ENCODE measurements around the gene OAF.

OAF gene

DNA sequence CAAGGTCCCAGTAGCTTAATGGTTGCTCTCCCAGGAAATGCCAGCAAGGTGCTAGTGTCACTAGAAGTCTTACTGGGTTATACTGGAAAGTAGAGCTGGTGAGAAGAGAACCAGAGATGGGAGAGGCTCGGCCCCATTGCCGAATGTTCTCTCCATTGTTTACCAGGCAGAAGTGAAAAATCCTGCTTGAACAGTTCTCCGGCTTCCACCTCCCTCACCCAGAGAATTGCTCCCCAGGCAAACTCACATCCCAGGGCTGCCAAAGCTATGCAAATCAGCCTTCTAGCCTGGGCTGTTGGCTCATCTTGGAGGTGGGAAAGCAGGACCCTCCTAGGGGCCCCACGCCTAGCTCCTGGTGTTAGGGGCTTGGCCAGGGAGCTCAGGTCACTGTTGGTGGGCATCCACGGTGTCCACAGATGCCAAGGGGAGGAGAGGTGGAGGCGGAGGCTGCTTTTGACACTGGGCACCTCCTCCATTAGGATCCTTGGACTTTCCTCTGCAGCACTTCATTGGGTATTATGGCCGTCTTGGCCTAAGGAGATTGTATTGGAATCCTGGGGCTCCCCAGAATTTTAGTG lies 49.2 kb downstream of the OAF start:
- peak; percentile 34 for DNase-seq (ENCODE audit: low read depth)

DNA sequence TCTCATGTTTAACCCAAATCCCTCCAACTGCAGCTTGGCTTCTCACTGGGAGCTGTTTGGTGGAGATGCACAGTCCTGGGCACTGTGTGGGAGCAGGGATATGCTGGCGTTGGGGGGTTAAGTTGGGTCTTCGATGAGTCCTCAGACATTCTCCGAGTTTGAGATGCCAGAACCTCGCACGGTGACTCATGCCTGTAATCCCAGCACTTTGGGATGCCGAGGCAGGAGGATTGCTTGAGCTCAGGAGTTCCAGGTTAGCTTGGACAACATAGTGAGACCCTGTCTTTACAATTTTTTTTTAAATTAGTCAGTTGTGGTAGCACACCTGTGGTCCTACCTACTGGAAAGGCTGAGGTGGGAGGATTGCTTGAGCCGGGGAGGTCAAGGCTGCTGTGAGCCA lies 49.8 kb downstream of the OAF start:
- no peak for DNase-seq (ENCODE audit: low read depth)
- TF ChIP-seq, protein P1, sequence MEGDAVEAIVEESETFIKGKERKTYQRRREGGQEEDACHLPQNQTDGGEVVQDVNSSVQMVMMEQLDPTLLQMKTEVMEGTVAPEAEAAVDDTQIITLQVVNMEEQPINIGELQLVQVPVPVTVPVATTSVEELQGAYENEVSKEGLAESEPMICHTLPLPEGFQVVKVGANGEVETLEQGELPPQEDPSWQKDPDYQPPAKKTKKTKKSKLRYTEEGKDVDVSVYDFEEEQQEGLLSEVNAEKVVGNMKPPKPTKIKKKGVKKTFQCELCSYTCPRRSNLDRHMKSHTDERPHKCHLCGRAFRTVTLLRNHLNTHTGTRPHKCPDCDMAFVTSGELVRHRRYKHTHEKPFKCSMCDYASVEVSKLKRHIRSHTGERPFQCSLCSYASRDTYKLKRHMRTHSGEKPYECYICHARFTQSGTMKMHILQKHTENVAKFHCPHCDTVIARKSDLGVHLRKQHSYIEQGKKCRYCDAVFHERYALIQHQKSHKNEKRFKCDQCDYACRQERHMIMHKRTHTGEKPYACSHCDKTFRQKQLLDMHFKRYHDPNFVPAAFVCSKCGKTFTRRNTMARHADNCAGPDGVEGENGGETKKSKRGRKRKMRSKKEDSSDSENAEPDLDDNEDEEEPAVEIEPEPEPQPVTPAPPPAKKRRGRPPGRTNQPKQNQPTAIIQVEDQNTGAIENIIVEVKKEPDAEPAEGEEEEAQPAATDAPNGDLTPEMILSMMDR (IDR thresholded peaks at IDR 0.05; ENCODE audit: insufficient read depth, low read depth, low read length, missing control alignments), result no peak
- no peak overlapping the region for H3K4me3 ChIP-seq (ENCODE audit: low read length)

More for the DNA sequence above, 49.2 kb downstream of the OAF start:
- H3K4me3 ChIP-seq (ENCODE audit: low read length), result no peak overlapping the region
- TF ChIP-seq, protein P1 (IDR thresholded peaks at IDR 0.05; ENCODE audit: insufficient read depth, low read depth, low read length, missing control alignments), result no peak

DNA sequence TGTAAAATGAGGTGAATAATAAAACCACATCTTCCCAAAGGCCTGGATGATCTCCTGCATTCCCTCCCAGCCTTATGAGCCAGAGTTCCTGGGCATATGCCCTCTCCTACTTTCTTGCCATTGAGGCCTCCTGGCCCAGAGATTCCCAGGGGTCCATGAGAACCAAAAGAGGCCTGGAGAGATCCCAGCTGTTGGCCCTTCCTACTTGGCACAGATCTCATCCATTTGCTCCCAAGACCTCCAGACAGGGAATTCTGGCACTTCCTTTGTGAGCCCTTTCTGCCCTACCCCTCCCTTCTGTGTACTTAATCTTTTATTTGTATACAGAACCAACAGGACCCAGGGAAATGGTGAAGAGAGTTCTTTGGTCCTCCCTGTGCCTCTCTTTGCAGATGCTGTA lies 50.5 kb downstream of the OAF start:
- DNase-seq (ENCODE audit: low read depth), result no peak
- TF ChIP-seq, protein P1 (IDR thresholded peaks at IDR 0.05; ENCODE audit: insufficient read depth, low read depth, low read length, missing control alignments), result no peak

DNA sequence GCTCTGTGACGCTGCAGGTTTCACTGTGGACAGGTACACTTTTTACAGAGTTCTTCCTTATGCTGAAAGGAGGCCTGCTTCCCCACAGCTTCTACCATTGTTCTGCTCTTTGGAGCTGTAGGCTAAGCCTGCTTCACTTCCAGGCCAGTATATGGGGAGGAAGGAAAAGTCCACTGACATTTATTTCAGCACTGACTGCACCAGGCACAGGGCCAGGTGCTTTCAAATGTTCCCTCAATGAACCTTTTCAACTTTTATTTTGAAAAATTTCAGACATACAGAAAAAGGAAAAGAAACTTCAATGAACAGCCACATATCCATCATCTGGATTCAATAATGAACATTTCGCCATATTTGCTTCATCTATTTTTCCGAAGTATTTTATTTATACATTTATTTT lies 51.1 kb downstream of the OAF start:
- TF ChIP-seq, protein P1 (IDR thresholded peaks at IDR 0.05; ENCODE audit: insufficient read depth, low read depth, low read length, missing control alignments), result no peak
- DNase-seq (ENCODE audit: low read depth), result no peak
- H3K4me3 ChIP-seq (ENCODE audit: low read length), result no peak overlapping the region

More for the DNA sequence above, 50.5 kb downstream of the OAF start:
- no peak overlapping the region for H3K4me3 ChIP-seq (ENCODE audit: low read length)

DNA sequence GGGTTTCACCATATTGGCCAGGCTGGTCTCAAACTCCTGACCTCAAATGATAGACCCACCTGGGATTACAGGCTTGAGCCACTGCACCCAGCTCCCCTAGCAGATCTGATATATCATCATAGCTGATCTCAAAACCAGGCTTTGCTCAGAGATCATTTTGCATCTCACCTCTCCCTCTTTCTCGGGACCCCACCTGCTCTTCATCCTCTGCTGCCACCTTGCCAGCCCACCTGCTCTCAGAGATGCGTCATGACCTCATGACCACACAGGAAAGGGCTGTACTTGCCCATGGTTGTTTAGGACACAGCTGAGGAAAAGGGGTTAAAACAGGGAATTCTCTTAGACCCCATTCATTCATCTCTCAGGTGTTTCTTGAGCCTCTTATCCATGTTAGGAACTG lies 56.5 kb downstream of the OAF start:
- no peak for DNase-seq (ENCODE audit: low read depth)
- TF ChIP-seq, protein P1 (IDR thresholded peaks at IDR 0.05; ENCODE audit: insufficient read depth, low read depth, low read length, missing control alignments), result no peak
- H3K4me3 ChIP-seq (ENCODE audit: low read length), result no peak overlapping the region

DNA sequence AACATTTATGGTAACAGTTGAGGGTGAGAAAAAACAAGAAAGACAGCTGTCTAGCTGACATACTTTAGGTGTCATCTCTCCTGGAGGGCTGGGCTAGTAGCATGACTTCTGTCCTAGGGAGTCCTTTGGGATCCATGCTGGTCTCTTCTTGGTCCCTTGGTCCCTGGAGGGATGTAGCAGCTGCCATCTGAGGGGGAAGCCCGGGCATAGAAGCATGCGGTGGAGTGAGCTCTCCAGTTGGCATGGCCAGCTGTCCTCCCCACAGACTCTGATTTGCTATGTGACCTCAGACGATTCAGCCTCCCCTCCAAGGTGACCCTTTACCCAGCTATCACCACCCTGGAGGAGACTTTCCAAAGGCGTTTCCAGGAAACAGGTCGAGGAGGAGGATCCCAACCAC lies 57.9 kb downstream of the OAF start:
- no peak for DNase-seq (ENCODE audit: low read depth)
- TF ChIP-seq, protein P1 (IDR thresholded peaks at IDR 0.05; ENCODE audit: insufficient read depth, low read depth, low read length, missing control alignments), result no peak
- no peak overlapping the region for H3K4me3 ChIP-seq (ENCODE audit: low read length)

DNA sequence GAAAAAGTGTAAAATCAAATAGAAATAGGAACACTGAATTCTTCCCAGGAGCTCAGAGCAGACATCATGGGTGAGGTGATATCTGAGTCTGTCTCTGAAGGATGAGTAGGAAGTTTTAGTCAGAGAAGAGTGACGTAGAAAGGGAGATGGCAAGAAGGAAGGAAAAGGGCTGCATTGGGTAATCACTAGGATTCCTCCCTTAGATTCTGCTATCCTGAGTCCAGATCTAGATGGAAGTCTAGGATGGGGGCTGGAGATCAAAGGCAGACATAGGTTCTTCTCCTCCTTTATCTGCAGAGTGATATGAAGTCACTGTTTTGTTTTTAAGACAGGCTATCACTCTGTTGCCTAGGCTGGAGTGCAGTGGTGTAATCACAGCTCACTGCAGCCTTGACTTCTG lies 59.6 kb downstream of the OAF start:
- DNase-seq (ENCODE audit: low read depth), result peak; percentile 43
- H3K4me3 ChIP-seq (ENCODE audit: low read length), result no peak overlapping the region
- TF ChIP-seq, protein P1 (IDR thresholded peaks at IDR 0.05; ENCODE audit: insufficient read depth, low read depth, low read length, missing control alignments), result no peak

Measured in epithelial cell of esophagus (primary cell).